Breast epithelium (tissue), 4 donors: ENCODE results near the gene MT1B. TPM values are rescaled to one million over a fixed set of nuclear protein-coding genes. Genes with fewer than 3 reads are reported as not detected.
"Not testable (repeated sequence)": the region's sequence is repeated elsewhere in the genome, so short reads cannot be mapped to it uniquely, and the experiment has no call there.

Experiments used
- DNase-seq, 2 donors: peaks; one replicate each; pipeline ENCODE4 v3.0.0-alpha.2; 2019; ENCODE audit warnings: low spot score in 2 of 2
- H3K27ac ChIP-seq, 2 donors: fragments of 200-600 bp; sonication (generic) in 1 of 2; one replicate each; pipeline ENCODE4 v1.5.1; 2016 to 2019; ENCODE audit warnings: mild to moderate bottlenecking in 1 of 2
- H3K27me3 ChIP-seq, 2 donors: fragments of 200-600 bp; sonication (generic) in 1 of 2; one replicate each; pipeline versions ENCODE4 v1.5.1 to v1.6.0; 2017 to 2019; ENCODE audit warnings: control low read depth in 1 of 2, mild to moderate bottlenecking in 1 of 2
- H3K36me3 ChIP-seq: fragments of 200-600 bp; one replicate; pipeline ENCODE4 v1.5.1; 2019
- H3K4me1 ChIP-seq, 2 donors: fragments of 200-600 bp; sonication (generic); one replicate each; pipeline ENCODE4 v1.5.1; 2016 to 2019; ENCODE audit warnings: control low read depth in 1 of 2
- H3K4me3 ChIP-seq, 3 donors: fragments of 200-600 bp; sonication (generic); 1 replicate in 2 of 3; 2 replicates in 1 of 3; pipeline ENCODE4 v1.5.1; 2016 to 2019; ENCODE audit warnings: mild to moderate bottlenecking in 3 of 3, moderate library complexity in 2 of 3
- H3K9me3 ChIP-seq, 2 donors: fragments of 200-600 bp; sonication (generic) in 1 of 2; one replicate each; pipeline ENCODE4 v1.5.1; 2016 to 2019; ENCODE audit warnings: control low read depth in 1 of 2
- CTCF ChIP-seq, 3 donors: fragments of 450-650 bp; IDR thresholded peaks; one replicate each; pipeline ENCODE4 v1.5.1; 2016 to 2017; ENCODE audit warnings: antibody characterized with exemption in 3 of 3, mild to moderate bottlenecking in 3 of 3, moderate library complexity in 3 of 3
- POLR2A ChIP-seq: fragments of 450-650 bp; IDR thresholded peaks from one replicate; pipeline ENCODE4 v1.6.1; 2016; ENCODE audit warnings: antibody characterized with exemption, mild to moderate bottlenecking, moderate library complexity
- POLR2AphosphoS5 ChIP-seq, 3 donors: sonication (generic); formaldehyde crosslinking; IDR thresholded peaks; one replicate each; pipeline ENCODE4 v1.6.1; 2017; ENCODE audit warnings: antibody characterized with exemption in 3 of 3
- intact Hi-C: fragments of 100-400 bp; cut with DNase I; formaldehyde crosslinking; loops from one replicate; pipeline ENCODE4 v1.15.1; 2023; ENCODE audit warnings: low total_unique reads
- total RNA-seq, 3 donors: library from RNA; depleted of rRNA; stranded (reverse); fragments of >200 nt; gene quantifications; one replicate each; pipeline ENCODE4 v1.1.0, GENCODE V29; 2016

Gene MT1B
- total RNA-seq, 3 donors from 2014 or later = not detected

GRCh38 chr16:56618138-56618537, 33.5 kb upstream of the MT1B start:
- DNase-seq = no peak
- Histone ChIP-seq H3K27ac (peak overlapping the region in 1 of 2 donors; percentile 48), H3K4me3 (peak overlapping the region in 2 of 3 donors; percentile 47 to 63), H3K27me3 (no peaks in the 10 kb centered on the region), H3K4me1 (no peaks in the 10 kb centered on the region), H3K9me3 (no peaks in the 10 kb centered on the region), H3K36me3 (no peaks in the 10 kb centered on the region)
- TF ChIP-seq POLR2A = no peak
- TF ChIP-seq CTCF (IDR thresholded peaks at IDR 0.05) = no peak
- no peak for TF ChIP-seq POLR2AphosphoS5 (IDR thresholded peaks at IDR 0.05)
- intact Hi-C loops = no loop called here

- no peak for TF ChIP-seq POLR2A
- no peak for TF ChIP-seq CTCF (IDR thresholded peaks at IDR 0.05)
- TF ChIP-seq POLR2AphosphoS5 (IDR thresholded peaks at IDR 0.05) = no peak
- Histone ChIP-seq H3K27ac (no peak overlapping the region), H3K27me3 (no peaks in the 10 kb centered on the region), H3K9me3 (no peaks in the 10 kb centered on the region), H3K36me3 (no peaks in the 10 kb centered on the region), H3K4me1 (no peaks in the 10 kb centered on the region), H3K4me3 (no peak overlapping the region)
- DNase-seq = no peak
- intact Hi-C loops = no loop called here
These were observed 31.3 kb upstream of the MT1B start for GRCh38 chr16:56620339-56620897.

GRCh38 chr16:56621665-56622445, 29.8 kb upstream of the MT1B start:
- intact Hi-C loops, H3K27ac ChIP-seq: not testable (repeated sequence)

GRCh38 chr16:56623184-56623583, 28.5 kb upstream of the MT1B start:
- H3K4me1 ChIP-seq, DNase-seq, H3K36me3 ChIP-seq, H3K27ac ChIP-seq, H3K9me3 ChIP-seq, H3K4me3 ChIP-seq, H3K27me3 ChIP-seq, intact Hi-C loops: not testable (repeated sequence)

More at GRCh38 chr16:56621665-56622445, 29.8 kb upstream of the MT1B start:
- DNase-seq, H3K4me1 ChIP-seq, H3K9me3 ChIP-seq, H3K4me3 ChIP-seq, H3K27me3 ChIP-seq, H3K36me3 ChIP-seq: not testable (repeated sequence)

GRCh38 chr16:56623637-56624036, 28.0 kb upstream of the MT1B start:
- intact Hi-C loops = no loop called here
- DNase-seq = no peak

More at GRCh38 chr16:56623637-56624036, 28.0 kb upstream of the MT1B start:
- Histone ChIP-seq H3K36me3 (no peaks in the 10 kb centered on the region), H3K4me3 (no peak overlapping the region), H3K27me3 (no peaks in the 10 kb centered on the region), H3K27ac (no peak overlapping the region), H3K4me1 (no peaks in the 10 kb centered on the region), H3K9me3 (no peaks in the 10 kb centered on the region)
- TF ChIP-seq CTCF (IDR thresholded peaks at IDR 0.05) (no peak), POLR2AphosphoS5 (IDR thresholded peaks at IDR 0.05) (no peak), POLR2A (no peak)
